ENCODE measurements around the gene TSPAN5.

The TSPAN5 gene

DNA sequence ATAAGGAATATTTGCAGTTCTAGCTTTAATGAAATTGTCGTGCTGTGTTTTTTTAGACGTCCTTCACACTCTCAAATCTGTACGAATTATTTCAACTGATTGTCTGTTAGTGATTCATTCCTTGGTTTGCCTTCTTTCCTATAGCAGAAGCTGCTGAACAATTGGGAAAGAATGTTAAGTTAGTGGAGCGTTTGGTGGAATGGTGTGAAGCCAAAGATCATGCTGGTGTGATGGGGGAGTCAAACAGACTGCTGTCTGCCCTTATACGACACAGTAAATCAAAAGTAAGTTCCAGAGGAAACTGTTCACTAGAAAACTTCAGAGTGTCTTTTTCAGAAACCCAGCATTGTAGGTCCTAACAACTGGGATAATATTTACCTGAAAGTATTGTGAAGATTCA, 237.3 kb downstream of the TSPAN5 start:
- ChIA-PET CTCF (interaction anchor here (0.6 to 1.0 kb wide), 2 partner anchors 12 to 34 kb away, joined by 3 to 5 read pairs; no protein-coding TSS in a partner anchor), POLR2A (no interaction called here)
- Histone ChIP-seq H3K4me3 (ENCODE audit: low read depth, low read length) (no peak overlapping the region), H3K9me3 (ENCODE audit: control insufficient read depth, insufficient read depth, low read depth, low read length) (no peaks in the 10 kb centered on the region), H3K36me3 (ENCODE audit: control insufficient read depth in 2 of 2, insufficient read depth in 1 of 2, low read length in 2 of 2) (peaks cover 0 to 15% of the 10 kb centered on the region in 2 experiments; a peak in 1 of 3 replicates), H3K27ac (ENCODE audit: extremely low read depth, low read depth, low read length) (no peak overlapping the region), H3K4me1 (ENCODE audit: control insufficient read depth, insufficient read depth, low read length) (no peaks in the 10 kb centered on the region)
- TF ChIP-seq ZNF544 (tag by site-specific recombination; IDR thresholded peaks at IDR 0.05) = no peak
- TF ChIP-seq ZNF701 (tag by site-specific recombination; IDR thresholded peaks at IDR 0.05) = no peak
- TF ChIP-seq ZNF521 (tag by site-specific recombination; IDR thresholded peaks at IDR 0.05) = no peak
- TF ChIP-seq, protein P1, sequence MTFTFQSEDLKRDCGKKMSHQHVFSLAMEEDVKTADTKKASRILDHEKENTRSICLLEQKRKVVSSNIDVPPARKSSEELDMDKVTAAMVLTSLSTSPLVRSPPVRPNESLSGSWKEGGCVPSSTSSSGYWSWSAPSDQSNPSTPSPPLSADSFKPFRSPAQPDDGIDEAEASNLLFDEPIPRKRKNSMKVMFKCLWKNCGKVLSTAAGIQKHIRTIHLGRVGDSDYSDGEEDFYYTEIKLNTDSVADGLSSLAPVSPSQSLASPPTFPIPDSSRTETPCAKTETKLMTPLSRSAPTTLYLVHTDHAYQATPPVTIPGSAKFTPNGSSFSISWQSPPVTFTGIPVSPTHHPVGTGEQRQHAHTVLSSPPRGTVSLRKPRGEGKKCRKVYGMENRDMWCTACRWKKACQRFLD (tag by site-specific recombination; IDR thresholded peaks at IDR 0.05) = no peak
- no peak for TF ChIP-seq ZNF664 (tag by site-specific recombination; IDR thresholded peaks at IDR 0.05)
- no peak for TF ChIP-seq GLI4 (tag by site-specific recombination; IDR thresholded peaks at IDR 0.05)
- TF ChIP-seq, protein P2, sequence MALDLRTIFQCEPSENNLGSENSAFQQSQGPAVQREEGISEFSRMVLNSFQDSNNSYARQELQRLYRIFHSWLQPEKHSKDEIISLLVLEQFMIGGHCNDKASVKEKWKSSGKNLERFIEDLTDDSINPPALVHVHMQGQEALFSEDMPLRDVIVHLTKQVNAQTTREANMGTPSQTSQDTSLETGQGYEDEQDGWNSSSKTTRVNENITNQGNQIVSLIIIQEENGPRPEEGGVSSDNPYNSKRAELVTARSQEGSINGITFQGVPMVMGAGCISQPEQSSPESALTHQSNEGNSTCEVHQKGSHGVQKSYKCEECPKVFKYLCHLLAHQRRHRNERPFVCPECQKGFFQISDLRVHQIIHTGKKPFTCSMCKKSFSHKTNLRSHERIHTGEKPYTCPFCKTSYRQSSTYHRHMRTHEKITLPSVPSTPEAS (tag by site-specific recombination; IDR thresholded peaks at IDR 0.05) = no peak
- TF ChIP-seq ZNF214 (tag by site-specific recombination; IDR thresholded peaks at IDR 0.05; ENCODE audit: borderline replicate concordance) = no peak
- TF ChIP-seq ZNF623 (tag by site-specific recombination; IDR thresholded peaks at IDR 0.05) = no peak
- TF ChIP-seq ZNF132 (tag by site-specific recombination; IDR thresholded peaks at IDR 0.05; ENCODE audit: borderline replicate concordance) = no peak
- TF ChIP-seq IKZF3 (tag by site-specific recombination; IDR thresholded peaks at IDR 0.05) = no peak
- TF ChIP-seq ZNF624 (tag by site-specific recombination; IDR thresholded peaks at IDR 0.05) = no peak
- TF ChIP-seq, protein P3, sequence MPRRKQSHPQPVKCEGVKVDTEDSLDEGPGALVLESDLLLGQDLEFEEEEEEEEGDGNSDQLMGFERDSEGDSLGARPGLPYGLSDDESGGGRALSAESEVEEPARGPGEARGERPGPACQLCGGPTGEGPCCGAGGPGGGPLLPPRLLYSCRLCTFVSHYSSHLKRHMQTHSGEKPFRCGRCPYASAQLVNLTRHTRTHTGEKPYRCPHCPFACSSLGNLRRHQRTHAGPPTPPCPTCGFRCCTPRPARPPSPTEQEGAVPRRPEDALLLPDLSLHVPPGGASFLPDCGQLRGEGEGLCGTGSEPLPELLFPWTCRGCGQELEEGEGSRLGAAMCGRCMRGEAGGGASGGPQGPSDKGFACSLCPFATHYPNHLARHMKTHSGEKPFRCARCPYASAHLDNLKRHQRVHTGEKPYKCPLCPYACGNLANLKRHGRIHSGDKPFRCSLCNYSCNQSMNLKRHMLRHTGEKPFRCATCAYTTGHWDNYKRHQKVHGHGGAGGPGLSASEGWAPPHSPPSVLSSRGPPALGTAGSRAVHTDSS (tag by site-specific recombination; IDR thresholded peaks at IDR 0.05) = no peak
- TF ChIP-seq ZNF837 (tag by site-specific recombination; IDR thresholded peaks at IDR 0.05) = no peak
- no peak for TF ChIP-seq KLF16 (tag by site-specific recombination; IDR thresholded peaks at IDR 0.05)
- no peak for TF ChIP-seq YY1 (tag by site-specific recombination; IDR thresholded peaks at IDR 0.05)
- TF ChIP-seq EGR2 (tag by site-specific recombination; IDR thresholded peaks at IDR 0.05; ENCODE audit: low read depth) = no peak
- no peak for TF ChIP-seq TRIM28 (IDR thresholded peaks at IDR 0.05; ENCODE audit: borderline replicate concordance, low read length)
- no peak for TF ChIP-seq ZNF677 (tag by site-specific recombination; IDR thresholded peaks at IDR 0.05)
- no peak for TF ChIP-seq ZNF658 (tag by site-specific recombination; IDR thresholded peaks at IDR 0.05)

All from HEK293 (cell line).